GM18520 (cell line): ENCODE data around the gene DEDD.

Source experiments
- ATAC-seq: cut with Tn5 transposase; IDR thresholded peaks from one replicate; pipeline ENCODE4 v1.9.1; 2021; ENCODE audit not compliant: unreplicated experiment

Gene DEDD

DNA sequence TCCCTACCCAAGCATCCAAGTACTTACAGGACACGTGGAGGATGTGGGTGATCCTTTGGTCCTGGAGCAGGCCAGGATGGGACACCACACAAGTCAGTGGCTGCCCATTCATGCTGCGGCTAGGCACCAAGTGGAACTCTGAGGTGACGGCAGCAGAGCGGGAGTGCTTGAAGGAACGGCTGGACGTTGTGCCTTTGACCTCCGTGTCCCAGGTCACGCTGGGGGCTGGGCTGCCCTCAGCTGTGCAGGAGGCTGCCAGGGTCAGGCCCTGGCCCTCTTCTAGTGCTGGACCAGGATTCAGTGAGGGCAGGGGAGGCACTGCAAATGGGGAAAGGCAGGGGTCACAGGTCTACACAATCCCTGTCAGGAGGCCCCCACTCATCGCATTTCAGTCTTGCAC is 55.0 kb downstream of the DEDD start:
- ATAC-seq = no peak

DNA sequence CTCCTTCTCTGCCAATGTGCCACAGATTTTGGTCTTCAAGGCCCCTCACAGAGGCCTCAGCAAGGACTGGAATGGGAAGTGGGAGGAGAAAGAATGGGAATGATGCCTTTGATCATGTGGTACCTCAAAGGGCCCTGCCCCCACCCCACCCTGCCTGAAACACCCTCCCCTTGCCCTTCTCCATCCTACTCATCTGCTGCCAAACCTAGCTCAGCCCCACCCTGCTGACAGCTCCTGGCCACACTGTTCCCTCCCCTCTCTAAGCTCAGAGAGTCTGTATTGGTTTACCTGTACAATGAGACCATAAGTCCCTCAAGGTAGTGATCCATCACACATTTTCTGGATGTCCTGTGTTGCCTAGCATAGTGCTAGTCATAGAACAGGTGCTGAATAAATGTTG is 56.1 kb downstream of the DEDD start:
- no peak for ATAC-seq

- no peak for ATAC-seq
These were observed 57.6 kb downstream of the DEDD start for GRCh38 chr1:161074676-161075368.

GRCh38 chr1:161073474-161074121 is 58.9 kb downstream of the DEDD start:
- no peak for ATAC-seq

DNA sequence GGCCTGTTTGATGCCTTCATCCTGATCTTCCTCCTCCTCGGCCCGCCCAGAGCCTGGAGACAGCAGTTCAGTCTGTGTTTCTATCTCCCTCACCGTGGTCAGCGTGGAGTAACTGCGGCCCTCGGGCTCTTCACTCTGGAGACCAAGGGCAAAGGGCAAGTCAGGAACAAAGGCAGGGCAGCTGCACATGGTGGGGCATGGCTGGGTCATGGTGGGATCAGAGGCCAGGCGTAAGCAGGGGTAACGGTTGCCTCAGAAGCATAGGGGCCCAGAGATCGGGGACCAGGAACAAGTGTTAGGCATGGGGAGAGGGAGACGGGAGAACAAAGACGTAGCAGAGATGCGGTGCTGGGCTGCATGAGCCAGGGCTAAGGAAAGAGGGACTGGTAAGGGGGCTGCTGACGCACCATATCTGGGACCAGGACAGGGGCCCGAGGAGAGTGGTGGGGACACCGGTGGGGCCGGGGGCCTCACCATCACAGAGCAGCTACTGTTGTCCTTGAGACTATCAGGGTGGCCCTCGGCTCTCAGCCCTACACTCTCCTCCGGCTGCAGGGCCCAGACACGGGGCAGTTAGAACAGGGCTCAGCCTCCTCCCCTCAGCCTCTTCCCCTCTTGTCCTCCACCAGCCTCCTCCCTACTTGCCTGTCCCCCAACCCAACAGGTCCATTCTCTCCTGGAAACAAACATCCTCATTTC is 59.6 kb downstream of the DEDD start:
- no peak for ATAC-seq

DNA sequence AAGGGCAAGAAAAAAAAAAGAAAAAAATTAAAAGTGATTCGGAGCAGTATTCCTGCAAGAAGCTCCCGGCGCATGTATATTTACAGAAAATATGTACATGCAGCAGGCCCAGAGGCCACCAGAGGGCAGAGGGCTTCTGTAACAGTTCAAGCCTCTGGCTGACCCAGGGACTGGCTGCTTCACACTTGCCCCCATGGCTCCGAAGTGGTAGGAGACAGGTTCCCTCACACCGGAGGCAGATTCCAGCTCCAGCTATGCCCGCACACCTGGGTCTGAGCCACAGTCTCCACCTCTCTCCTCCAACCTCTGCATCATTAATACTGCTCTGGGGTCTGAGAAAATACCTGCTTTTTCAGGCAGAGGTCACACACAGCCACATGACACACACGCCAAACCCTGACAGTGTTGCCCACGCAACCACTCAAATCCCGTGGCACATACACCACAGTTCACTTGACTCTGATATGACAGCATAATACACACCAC is 60.5 kb downstream of the DEDD start:
- no peak for ATAC-seq
